ENCODE measurements around the gene PPFIA1. TPM values are rescaled to one million over a fixed set of nuclear protein-coding genes. Genes with fewer than 3 reads are reported as not detected.

The PPFIA1 gene
- total and polyA plus RNA-seq, 4 donors = 35.6 to 54.9 (median 47.3) TPM

- no peak for DNase-seq (ENCODE audit: low read depth in 4 of 6, low spot score in 6 of 6)
- Histone ChIP-seq H3K4me1 (ENCODE audit: control insufficient read depth, insufficient read depth, low read length) (peaks cover 10% of the 10 kb centered on the region), H3K27ac (ENCODE audit: low read depth, low read length) (no peak overlapping the region), H3K36me3 (ENCODE audit: control insufficient read depth, insufficient read depth, low read length) (peaks cover 18% of the 10 kb centered on the region), H3K4me3 (ENCODE audit: low read depth, low read length) (no peak overlapping the region), H3K9me3 (ENCODE audit: control insufficient read depth, insufficient read depth, low read length) (no peaks in the 10 kb centered on the region), H3K27me3 (ENCODE audit: control insufficient read depth, insufficient read depth, low read length) (no peaks in the 10 kb centered on the region)
- 97% methylated on average over 10 of the region's 13 CpGs for WGBS (ENCODE audit: insufficient coverage)
These were observed 32.6 kb downstream of the PPFIA1 start for GRCh38 chr11:70303070-70303469.

DNA sequence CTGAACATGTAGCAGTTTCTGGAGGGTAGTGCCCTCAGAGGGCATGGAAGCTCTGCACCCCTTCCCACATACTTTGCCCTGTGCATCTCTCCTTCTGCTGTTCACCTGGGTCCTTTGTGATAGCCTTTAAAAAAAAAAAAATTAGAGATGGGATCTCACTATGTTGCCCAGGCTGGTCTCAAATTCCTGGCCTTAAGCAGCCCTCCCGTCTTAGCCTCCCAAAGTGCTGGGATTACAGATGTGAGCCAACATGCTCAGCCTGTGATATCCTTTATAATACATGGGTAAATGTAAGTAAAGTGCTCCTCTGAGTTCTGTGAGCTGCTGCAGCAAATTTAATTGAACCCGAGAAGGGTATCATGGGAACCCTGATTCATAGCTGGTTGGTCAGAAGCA lies 33.7 kb downstream of the PPFIA1 start:
- H3K27ac ChIP-seq (ENCODE audit: low read depth, low read length) = no peak overlapping the region
- H3K9me3 ChIP-seq (ENCODE audit: control insufficient read depth, insufficient read depth, low read length) = no peaks in the 10 kb centered on the region
- H3K4me1 ChIP-seq (ENCODE audit: control insufficient read depth, insufficient read depth, low read length) = peaks cover 10% of the 10 kb centered on the region
- DNase-seq (ENCODE audit: low read depth in 4 of 6, low spot score in 6 of 6) = no peak
- no peaks in the 10 kb centered on the region for H3K27me3 ChIP-seq (ENCODE audit: control insufficient read depth, insufficient read depth, low read length)
- H3K36me3 ChIP-seq (ENCODE audit: control insufficient read depth, insufficient read depth, low read length) = peaks cover 17% of the 10 kb centered on the region
- WGBS (ENCODE audit: insufficient coverage) = 69% methylated on average over 2 of the region's 2 CpGs
- no peak overlapping the region for H3K4me3 ChIP-seq (ENCODE audit: low read depth, low read length)

- no peaks in the 10 kb centered on the region for H3K27me3 ChIP-seq (ENCODE audit: control insufficient read depth, insufficient read depth, low read length)
- no peaks in the 10 kb centered on the region for H3K9me3 ChIP-seq (ENCODE audit: control insufficient read depth, insufficient read depth, low read length)
- no CpG with 5 or more reads among the region's 3 CpGs for WGBS (ENCODE audit: insufficient coverage)
- peaks cover 10% of the 10 kb centered on the region for H3K4me1 ChIP-seq (ENCODE audit: control insufficient read depth, insufficient read depth, low read length)
- no peak overlapping the region for H3K27ac ChIP-seq (ENCODE audit: low read depth, low read length)
- H3K36me3 ChIP-seq (ENCODE audit: control insufficient read depth, insufficient read depth, low read length) = peaks cover 6% of the 10 kb centered on the region
- DNase-seq (ENCODE audit: low read depth in 4 of 6, low spot score in 6 of 6) = no peak
- H3K4me3 ChIP-seq (ENCODE audit: low read depth, low read length) = no peak overlapping the region
These were observed 35.0 kb downstream of the PPFIA1 start for GRCh38 chr11:70305501-70305900.

- Histone ChIP-seq H3K27me3 (ENCODE audit: control insufficient read depth, insufficient read depth, low read length) (no peaks in the 10 kb centered on the region), H3K9me3 (ENCODE audit: control insufficient read depth, insufficient read depth, low read length) (no peaks in the 10 kb centered on the region), H3K27ac (ENCODE audit: low read depth, low read length) (no peak overlapping the region), H3K4me3 (ENCODE audit: low read depth, low read length) (no peak overlapping the region), H3K36me3 (ENCODE audit: control insufficient read depth, insufficient read depth, low read length) (peaks cover 2% of the 10 kb centered on the region), H3K4me1 (ENCODE audit: control insufficient read depth, insufficient read depth, low read length) (peaks cover 10% of the 10 kb centered on the region)
- DNase-seq (ENCODE audit: low read depth in 4 of 6, low spot score in 6 of 6) = no peak
- no CpG with 5 or more reads among the region's 4 CpGs for WGBS (ENCODE audit: insufficient coverage)
These were observed 36.1 kb downstream of the PPFIA1 start for GRCh38 chr11:70306586-70307033.

DNA sequence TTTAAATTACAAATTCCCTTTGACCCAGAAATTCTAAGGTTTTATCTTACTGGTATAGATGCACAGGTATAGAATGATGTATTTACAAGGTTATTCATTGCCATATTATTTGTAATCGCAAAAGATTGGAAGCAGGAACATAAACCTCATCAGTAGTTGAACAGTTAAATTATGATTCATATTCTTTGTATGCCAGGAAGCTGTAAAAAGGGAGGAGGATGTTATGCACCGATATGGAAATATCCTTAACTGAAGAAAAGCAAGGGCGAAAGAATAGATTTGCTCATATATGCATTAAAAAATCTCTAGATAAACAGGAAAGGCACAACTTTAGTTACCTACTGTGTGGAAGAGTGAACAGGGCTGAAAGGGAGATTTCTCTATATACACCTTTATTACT lies 36.7 kb downstream of the PPFIA1 start:
- Histone ChIP-seq H3K4me1 (ENCODE audit: control insufficient read depth, insufficient read depth, low read length) (peaks cover 5% of the 10 kb centered on the region), H3K36me3 (ENCODE audit: control insufficient read depth, insufficient read depth, low read length) (peaks cover 2% of the 10 kb centered on the region), H3K27ac (ENCODE audit: low read depth, low read length) (no peak overlapping the region), H3K27me3 (ENCODE audit: control insufficient read depth, insufficient read depth, low read length) (no peaks in the 10 kb centered on the region), H3K9me3 (ENCODE audit: control insufficient read depth, insufficient read depth, low read length) (no peaks in the 10 kb centered on the region), H3K4me3 (ENCODE audit: low read depth, low read length) (no peak overlapping the region)
- WGBS (ENCODE audit: insufficient coverage) = no CpG with 5 or more reads among the region's 3 CpGs
- no peak for DNase-seq (ENCODE audit: low read depth in 4 of 6, low spot score in 6 of 6)

- WGBS (ENCODE audit: insufficient coverage) = 100% methylated on average over 2 of the region's 4 CpGs
- peaks cover 7% of the 10 kb centered on the region for H3K36me3 ChIP-seq (ENCODE audit: control insufficient read depth, insufficient read depth, low read length)
- peaks cover 3% of the 10 kb centered on the region for H3K4me1 ChIP-seq (ENCODE audit: control insufficient read depth, insufficient read depth, low read length)
- H3K27ac ChIP-seq (ENCODE audit: low read depth, low read length) = no peak overlapping the region
- no peaks in the 10 kb centered on the region for H3K27me3 ChIP-seq (ENCODE audit: control insufficient read depth, insufficient read depth, low read length)
- no peaks in the 10 kb centered on the region for H3K9me3 ChIP-seq (ENCODE audit: control insufficient read depth, insufficient read depth, low read length)
- DNase-seq (ENCODE audit: low read depth in 4 of 6, low spot score in 6 of 6) = no peak
- H3K4me3 ChIP-seq (ENCODE audit: low read depth, low read length) = no peak overlapping the region
These were observed 41.1 kb downstream of the PPFIA1 start for GRCh38 chr11:70311616-70312015.

GRCh38 chr11:70312401-70313357 lies 42.2 kb downstream of the PPFIA1 start:
- no peaks in the 10 kb centered on the region for H3K27me3 ChIP-seq (ENCODE audit: control insufficient read depth, insufficient read depth, low read length)
- peaks cover 7% of the 10 kb centered on the region for H3K36me3 ChIP-seq (ENCODE audit: control insufficient read depth, insufficient read depth, low read length)
- no peak overlapping the region for H3K4me3 ChIP-seq (ENCODE audit: low read depth, low read length)
- H3K4me1 ChIP-seq (ENCODE audit: control insufficient read depth, insufficient read depth, low read length) = peaks cover 3% of the 10 kb centered on the region
- 76% methylated on average over 19 of the region's 20 CpGs for WGBS (ENCODE audit: insufficient coverage)
- no peak overlapping the region for H3K27ac ChIP-seq (ENCODE audit: low read depth, low read length)
- no peak for DNase-seq (ENCODE audit: low read depth in 4 of 6, low spot score in 6 of 6)
- no peaks in the 10 kb centered on the region for H3K9me3 ChIP-seq (ENCODE audit: control insufficient read depth, insufficient read depth, low read length)

- DNase-seq (ENCODE audit: low read depth in 4 of 6, low spot score in 6 of 6) = no peak
- Histone ChIP-seq H3K27ac (ENCODE audit: low read depth, low read length) (no peak overlapping the region), H3K9me3 (ENCODE audit: control insufficient read depth, insufficient read depth, low read length) (no peaks in the 10 kb centered on the region), H3K27me3 (ENCODE audit: control insufficient read depth, insufficient read depth, low read length) (no peaks in the 10 kb centered on the region), H3K36me3 (ENCODE audit: control insufficient read depth, insufficient read depth, low read length) (peaks cover 7% of the 10 kb centered on the region), H3K4me3 (ENCODE audit: low read depth, low read length) (no peak overlapping the region), H3K4me1 (ENCODE audit: control insufficient read depth, insufficient read depth, low read length) (peaks cover 3% of the 10 kb centered on the region)
- WGBS (ENCODE audit: insufficient coverage) = 82% methylated on average over 8 of the region's 8 CpGs
These were observed 43.5 kb downstream of the PPFIA1 start for GRCh38 chr11:70313945-70314344.

DNA sequence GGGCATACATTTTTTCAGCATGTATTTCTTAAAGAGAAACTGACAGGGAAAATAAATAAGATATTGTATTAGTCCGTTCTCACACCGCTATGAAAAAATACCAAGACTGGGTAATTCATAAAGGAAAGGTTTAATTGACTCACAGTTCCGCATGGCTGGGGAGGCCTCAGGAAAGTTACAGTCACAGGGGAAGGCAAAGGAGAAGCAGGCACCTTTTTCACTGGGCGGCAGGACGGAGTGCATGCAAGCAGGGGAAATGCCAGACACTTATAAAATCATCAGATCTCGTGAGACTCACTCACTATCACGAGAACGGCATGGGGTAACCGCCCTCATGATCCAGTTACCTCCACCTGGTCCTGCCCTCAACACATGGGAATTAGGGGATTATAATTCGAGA lies 44.2 kb downstream of the PPFIA1 start:
- Histone ChIP-seq H3K36me3 (ENCODE audit: control insufficient read depth, insufficient read depth, low read length) (peaks cover 8% of the 10 kb centered on the region), H3K27ac (ENCODE audit: low read depth, low read length) (no peak overlapping the region), H3K27me3 (ENCODE audit: control insufficient read depth, insufficient read depth, low read length) (no peaks in the 10 kb centered on the region), H3K4me3 (ENCODE audit: low read depth, low read length) (no peak overlapping the region), H3K9me3 (ENCODE audit: control insufficient read depth, insufficient read depth, low read length) (no peaks in the 10 kb centered on the region), H3K4me1 (ENCODE audit: control insufficient read depth, insufficient read depth, low read length) (peaks cover 3% of the 10 kb centered on the region)
- WGBS (ENCODE audit: insufficient coverage) = 90% methylated on average over 6 of the region's 10 CpGs
- no peak for DNase-seq (ENCODE audit: low read depth in 4 of 6, low spot score in 6 of 6)

DNA sequence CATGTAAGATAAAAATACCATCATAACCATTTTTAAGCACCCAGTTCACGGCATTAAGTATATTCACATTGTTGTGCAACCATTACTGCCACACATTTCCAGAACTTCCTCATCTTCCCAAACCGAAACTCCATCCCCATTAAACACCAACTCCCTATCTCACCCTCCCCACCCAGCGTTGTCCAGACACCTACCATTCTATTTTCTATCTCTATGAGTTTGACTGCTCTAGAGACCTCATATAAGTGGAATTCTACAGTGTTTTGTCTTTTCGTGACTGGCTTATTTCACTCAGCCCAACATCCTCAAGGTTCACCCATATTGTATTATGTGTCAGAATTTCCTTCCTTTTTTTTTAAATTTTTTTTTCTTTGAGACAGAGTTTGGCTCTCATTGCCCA lies 45.2 kb downstream of the PPFIA1 start:
- Histone ChIP-seq H3K4me1 (ENCODE audit: control insufficient read depth, insufficient read depth, low read length) (peaks cover 3% of the 10 kb centered on the region), H3K27me3 (ENCODE audit: control insufficient read depth, insufficient read depth, low read length) (no peaks in the 10 kb centered on the region), H3K4me3 (ENCODE audit: low read depth, low read length) (no peak overlapping the region), H3K36me3 (ENCODE audit: control insufficient read depth, insufficient read depth, low read length) (peaks cover 12% of the 10 kb centered on the region), H3K9me3 (ENCODE audit: control insufficient read depth, insufficient read depth, low read length) (no peaks in the 10 kb centered on the region), H3K27ac (ENCODE audit: low read depth, low read length) (no peak overlapping the region)
- DNase-seq (ENCODE audit: low read depth in 4 of 6, low spot score in 6 of 6) = no peak
- 100% methylated on average over 1 of the region's 4 CpGs for WGBS (ENCODE audit: insufficient coverage)

Measured in spinal cord (tissue), 10 donors.